Cardiac fibroblast (primary cell): ENCODE measurements around the gene TIAM1.

Source experiments
- DNase-seq, 2 donors: peaks; one replicate each; pipeline versions ENCODE4 v3.0.0 to v3.0.0-alpha.2; 2010; ENCODE audit warnings: low read depth in 2 of 2
- H3K4me3 ChIP-seq, 2 donors: replicated peaks in 1 of 2; 1 replicate in 1 of 2; 2 replicates in 1 of 2; pipeline ENCODE4 v1.5.1; 2011; ENCODE audit warnings: low read depth in 2 of 2, low read length in 2 of 2, mild to moderate bottlenecking in 2 of 2, moderate library complexity in 1 of 2
- CTCF ChIP-seq: IDR thresholded peaks from one replicate; pipeline ENCODE4 v1.5.1; 2011; ENCODE audit warnings: low read depth, mild to moderate bottlenecking, low read length, inconsistent platforms

The TIAM1 gene

DNA sequence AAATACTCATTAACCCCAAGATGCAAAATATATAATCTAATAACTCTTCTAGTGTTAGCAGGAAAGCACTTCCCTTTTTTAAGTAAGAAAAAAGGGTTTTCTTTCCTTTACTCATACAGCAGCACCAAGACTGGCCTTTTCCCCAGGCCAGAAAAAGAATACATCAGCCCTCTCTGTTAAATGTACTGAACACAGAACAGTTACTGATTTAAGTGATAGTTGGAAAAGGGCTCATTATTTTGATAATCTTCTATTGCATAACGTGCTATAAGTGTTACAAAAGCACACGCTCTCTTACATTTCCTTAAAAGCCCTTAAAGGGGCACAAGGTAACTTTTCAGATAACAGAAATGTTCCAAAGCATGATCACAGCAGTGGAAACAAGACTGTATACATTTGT is 142.9 kb downstream of the TIAM1 start:
- no peak for TF ChIP-seq CTCF
- no peak overlapping the region for H3K4me3 ChIP-seq
- peak in 1 of 2 donors; percentile 52 for DNase-seq

DNA sequence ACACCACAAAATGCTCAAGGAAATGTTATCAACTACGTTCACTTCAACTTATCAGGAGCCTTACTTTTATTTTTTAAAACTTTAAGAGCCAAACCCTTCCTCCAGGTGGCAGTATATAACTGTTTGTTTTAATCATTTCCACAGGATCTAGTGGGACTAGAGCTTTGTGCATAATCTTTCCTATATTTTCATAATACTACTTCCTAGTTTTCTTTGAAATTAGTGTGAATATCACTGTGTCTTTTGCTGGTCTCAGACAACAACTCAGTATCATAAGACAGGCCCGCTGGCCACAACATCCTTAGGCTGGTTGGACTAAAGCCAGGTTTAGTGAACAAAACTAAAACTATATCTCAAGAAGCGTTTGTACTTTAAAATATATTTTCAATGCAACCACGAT is 145.5 kb downstream of the TIAM1 start:
- H3K4me3 ChIP-seq = no peak overlapping the region
- DNase-seq = peak; percentile 75 to 77
- peak; percentile 46 for TF ChIP-seq CTCF

DNA sequence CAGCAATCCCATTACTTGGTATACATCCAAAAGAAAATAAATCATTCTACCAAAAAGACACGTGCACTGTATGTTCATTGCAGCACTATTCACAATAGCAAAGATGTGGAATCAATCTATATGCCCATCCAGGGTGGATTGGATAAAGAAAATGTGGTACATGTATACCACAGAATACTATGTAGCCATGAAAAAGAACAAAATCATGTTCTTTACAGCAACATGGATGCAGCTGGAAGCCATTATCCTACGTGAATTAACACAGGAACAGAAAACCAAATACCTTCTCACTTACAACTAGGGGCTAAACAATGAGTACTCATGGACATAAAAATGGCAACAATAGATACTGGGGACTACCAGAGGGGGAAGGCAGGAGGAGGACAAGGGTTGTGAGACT is 147.3 kb downstream of the TIAM1 start:
- TF ChIP-seq CTCF = no peak
- no peak overlapping the region for H3K4me3 ChIP-seq
- no peak for DNase-seq

DNA sequence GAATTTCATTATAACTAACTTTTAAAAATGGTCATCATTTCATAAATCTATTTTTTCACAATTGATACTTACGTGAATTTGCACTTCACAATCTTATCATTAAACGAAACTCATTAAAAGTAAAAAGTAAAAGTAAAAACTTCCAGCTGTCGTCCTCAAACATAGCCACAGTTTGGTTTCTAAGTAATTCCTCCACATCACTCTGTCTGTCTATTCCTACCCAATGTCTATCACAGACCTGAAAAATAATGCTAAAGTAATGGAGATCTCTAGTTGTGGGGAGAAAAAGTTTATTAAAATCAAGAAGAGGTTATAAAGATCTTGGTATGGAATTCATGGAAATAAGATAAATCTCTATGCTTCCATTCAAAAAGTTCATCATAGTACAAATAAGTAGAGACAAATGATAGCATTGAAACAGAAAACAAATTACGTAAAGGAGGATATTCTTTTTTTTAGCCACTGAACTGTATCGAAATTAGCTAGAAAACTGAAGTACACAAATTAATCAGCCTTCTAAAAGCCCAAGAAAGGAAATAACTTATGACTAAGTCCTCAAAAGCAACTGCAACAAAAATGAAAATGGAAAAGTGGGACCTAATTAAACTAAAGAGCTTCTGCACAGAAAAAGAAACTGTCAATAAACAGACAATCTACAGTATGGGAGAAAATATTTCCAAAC is 148.6 kb downstream of the TIAM1 start:
- DNase-seq = no peak
- H3K4me3 ChIP-seq = no peak overlapping the region
- no peak for TF ChIP-seq CTCF

- DNase-seq = no peak
- H3K4me3 ChIP-seq = no peak overlapping the region
- TF ChIP-seq CTCF = no peak
Observed at GRCh38 chr21:31194510-31195293, 149.4 kb downstream of the TIAM1 start.

DNA sequence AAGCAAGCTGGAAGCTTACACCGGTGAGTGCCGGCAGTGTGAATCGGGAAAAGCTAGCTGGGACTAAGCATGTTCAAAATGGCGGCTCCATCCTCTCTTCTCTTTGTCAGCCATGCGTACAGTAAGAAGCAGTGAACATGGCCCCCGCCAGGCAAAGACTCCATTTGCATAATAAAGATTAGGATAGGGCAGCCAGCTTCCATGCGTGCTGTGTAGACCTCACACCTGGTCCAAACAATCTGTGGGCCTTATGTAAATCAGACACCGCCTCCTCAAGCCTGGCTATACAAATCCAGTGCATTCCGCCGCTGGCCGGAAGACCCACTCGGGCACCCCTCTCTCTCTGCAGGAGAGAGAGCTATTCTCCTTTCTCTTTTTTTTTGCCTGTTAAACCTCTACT is 150.3 kb downstream of the TIAM1 start:
- DNase-seq = no peak
- no peak for TF ChIP-seq CTCF

GRCh38 chr21:31191553-31191952 is 152.5 kb downstream of the TIAM1 start:
- DNase-seq = no peak
- TF ChIP-seq CTCF = no peak
- no peak overlapping the region for H3K4me3 ChIP-seq

More for the DNA sequence above, 150.3 kb downstream of the TIAM1 start:
- H3K4me3 ChIP-seq = no peak overlapping the region
